HUES64 (cell line): ENCODE results near the gene WDR46.

Experiments
- H3K27ac ChIP-seq: 2 replicates; pipeline ENCODE4 v1.7.0; 2013; ENCODE audit warnings: low read depth, low read length, inconsistent platforms
- H3K27me3 ChIP-seq: 2 replicates; pipeline ENCODE4 v1.6.1; 2013; ENCODE audit warnings: mild to moderate bottlenecking, low read length; ENCODE audit not compliant: insufficient read depth
- H3K36me3 ChIP-seq: 2 replicates; pipeline ENCODE4 v1.6.1; 2013; ENCODE audit warnings: mild to moderate bottlenecking, low read length; ENCODE audit not compliant: insufficient read depth
- H3K4me1 ChIP-seq: 2 replicates; pipeline ENCODE4 v1.6.1; 2013; ENCODE audit warnings: mild to moderate bottlenecking, low read length, moderate library complexity; ENCODE audit not compliant: insufficient read depth
- H3K4me3 ChIP-seq: 2 replicates; pipeline ENCODE4 v1.5.1; 2013; ENCODE audit warnings: mild to moderate bottlenecking, low read length, moderate library complexity
- H3K9ac ChIP-seq: 2 replicates; pipeline ENCODE4 v1.6.1; 2013; ENCODE audit warnings: mild to moderate bottlenecking, low read depth, low read length
- H3K9me3 ChIP-seq: 2 replicates; pipeline ENCODE4 v1.6.1; 2013; ENCODE audit warnings: low read depth, low read length; ENCODE audit not compliant: insufficient read depth
- WGBS: fragments of 150-250, 120-280 bp; methylation state at CpG from one replicate; pipeline ENCODE4 v1.1.7; 2013; ENCODE audit warnings: missing lambda C conversion rate; 5-methylcytosine and 5-hydroxymethylcytosine counted together

Gene WDR46

DNA sequence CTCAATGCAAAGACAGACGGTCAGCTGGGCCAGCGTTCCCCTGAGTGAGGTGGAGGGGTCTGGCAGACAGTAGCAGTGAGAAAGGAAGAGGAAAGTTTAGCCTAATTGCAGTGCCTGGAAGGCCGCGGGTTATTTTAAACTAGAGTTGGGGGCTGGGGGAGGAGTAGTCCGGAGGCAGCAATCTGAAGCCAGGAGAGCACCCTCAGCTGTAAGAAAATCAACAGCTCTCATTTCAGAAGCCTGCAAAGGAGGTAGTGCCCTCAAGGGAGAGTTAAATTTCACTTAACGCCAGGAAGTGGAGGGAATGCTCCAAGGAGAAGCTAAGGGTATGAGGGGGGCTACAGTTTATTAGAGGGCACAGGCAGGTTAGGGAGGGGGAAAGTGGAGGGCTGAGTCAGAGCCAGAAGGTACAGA, 53.8 kb downstream of the WDR46 start:
- H3K9ac ChIP-seq = no peak overlapping the region
- peaks cover 9% of the 10 kb centered on the region for H3K4me1 ChIP-seq
- 0 out of 2 replicates have a peak overlapping the region, but pooled peaks have one; percentile 3 for H3K4me3 ChIP-seq
- H3K27ac ChIP-seq = no peak overlapping the region
- peaks cover 2% of the 10 kb centered on the region for H3K27me3 ChIP-seq
- H3K36me3 ChIP-seq = no peaks in the 10 kb centered on the region
- 12% methylated on average over 6 of the region's 6 CpGs for WGBS
- no peaks in the 10 kb centered on the region for H3K9me3 ChIP-seq
